Liver (tissue), 9 donors: ENCODE data around the gene RNH1. TPM values are rescaled to one million over a fixed set of nuclear protein-coding genes. Genes with fewer than 3 reads are reported as not detected.

Source experiments
- DNase-seq: peaks from one replicate; pipeline ENCODE4 v3.0.0-alpha.2; 2017; ENCODE audit warnings: low spot score
- H3K27ac ChIP-seq, 2 donors: one replicate each; pipeline ENCODE4 v1.7.0; 2013; ENCODE audit warnings: inconsistent platforms in 2 of 2, low read length in 2 of 2, control low read depth in 1 of 2, low read depth in 1 of 2, mild to moderate bottlenecking in 1 of 2
- H3K27me3 ChIP-seq, 4 donors: one replicate each; pipeline versions ENCODE4 v1.6.1 to v1.7.0; 2013; ENCODE audit warnings: low read length in 3 of 4, inconsistent platforms in 1 of 4, mild to moderate bottlenecking in 1 of 4, moderate library complexity in 1 of 4; ENCODE audit not compliant: control insufficient read depth in 4 of 4, insufficient read depth in 4 of 4
- H3K36me3 ChIP-seq, 4 donors: one replicate each; pipeline versions ENCODE4 v1.6.1 to v1.7.0; 2013; ENCODE audit warnings: low read length in 3 of 4, mild to moderate bottlenecking in 3 of 4, low read depth in 1 of 4, moderate library complexity in 1 of 4; ENCODE audit not compliant: control insufficient read depth in 4 of 4, insufficient read depth in 3 of 4
- H3K4me1 ChIP-seq, 4 donors: one replicate each; pipeline versions ENCODE4 v1.6.1 to v1.7.0; 2013; ENCODE audit warnings: low read length in 3 of 4, mild to moderate bottlenecking in 3 of 4, moderate library complexity in 1 of 4; ENCODE audit not compliant: control insufficient read depth in 4 of 4, insufficient read depth in 4 of 4
- H3K4me3 ChIP-seq, 3 donors: one replicate each; pipeline versions ENCODE4 v1.6.1 to v1.7.0; 2013; ENCODE audit warnings: low read length in 3 of 3, control low read depth in 1 of 3, low read depth in 1 of 3, mild to moderate bottlenecking in 1 of 3
- H3K9ac ChIP-seq, 2 donors: one replicate each; pipeline ENCODE4 v1.7.0; 2013; ENCODE audit warnings: low read length in 2 of 2, mild to moderate bottlenecking in 2 of 2, moderate library complexity in 2 of 2, control low read depth in 1 of 2, low read depth in 1 of 2
- H3K9me3 ChIP-seq, 4 donors: one replicate each; pipeline versions ENCODE4 v1.6.1 to v1.7.0; 2013; ENCODE audit warnings: low read length in 3 of 4; ENCODE audit not compliant: control insufficient read depth in 4 of 4
- ATF3 ChIP-seq: IDR thresholded peaks from 2 replicates; pipeline ENCODE4 v1.6.1; 2016; ENCODE audit warnings: antibody characterized with exemption
- EGR1 ChIP-seq, 2 donors: IDR thresholded peaks; 2 replicates each; pipeline ENCODE4 v1.6.1; 2016 to 2018; ENCODE audit warnings: antibody characterized with exemption in 2 of 2, low read depth in 2 of 2
- FOXA1 ChIP-seq: IDR thresholded peaks from 2 replicates; pipeline ENCODE4 v1.6.1; 2016; ENCODE audit warnings: antibody characterized with exemption
- FOXA2 ChIP-seq: IDR thresholded peaks from 2 replicates; pipeline ENCODE4 v1.6.1; 2016; ENCODE audit warnings: antibody characterized with exemption
- GABPA ChIP-seq, 2 donors: IDR thresholded peaks in 1 of 2; conservative IDR thresholded peaks in 1 of 2; 2 replicates each; pipeline ENCODE4 v1.6.1; 2016; ENCODE audit warnings: antibody characterized with exemption in 2 of 2, mild to moderate bottlenecking in 1 of 2, moderate library complexity in 1 of 2
- HNF4A ChIP-seq, 2 donors: conservative IDR thresholded peaks; 2 replicates each; pipeline ENCODE4 v1.6.1; 2016; ENCODE audit warnings: antibody characterized with exemption in 2 of 2, mild to moderate bottlenecking in 2 of 2
- HNF4G ChIP-seq: IDR thresholded peaks from 2 replicates; pipeline ENCODE4 v1.6.1; 2016; ENCODE audit warnings: antibody characterized with exemption
- JUND ChIP-seq, 2 donors: IDR thresholded peaks; 2 replicates each; pipeline ENCODE4 v1.6.1; 2016; ENCODE audit warnings: antibody characterized with exemption in 2 of 2
- MAX ChIP-seq: IDR thresholded peaks from 2 replicates; pipeline ENCODE4 v1.6.1; 2016; ENCODE audit warnings: antibody characterized with exemption
- NR2F2 ChIP-seq: IDR thresholded peaks from 2 replicates; pipeline ENCODE4 v1.6.1; 2016; ENCODE audit warnings: antibody characterized with exemption
- REST ChIP-seq: IDR thresholded peaks from 2 replicates; pipeline ENCODE4 v1.6.1; 2016; ENCODE audit warnings: antibody characterized with exemption, mild to moderate bottlenecking
- RXRA ChIP-seq, 2 donors: IDR thresholded peaks; 2 replicates each; pipeline ENCODE4 v1.6.1; 2017 to 2018; ENCODE audit warnings: antibody characterized with exemption in 2 of 2, mild to moderate bottlenecking in 1 of 2
- SP1 ChIP-seq: IDR thresholded peaks from 2 replicates; pipeline ENCODE4 v1.6.1; 2018; ENCODE audit warnings: antibody characterized with exemption, mild to moderate bottlenecking
- TAF1 ChIP-seq: conservative IDR thresholded peaks from 2 replicates; pipeline ENCODE4 v1.6.1; 2016; ENCODE audit warnings: antibody characterized with exemption, mild to moderate bottlenecking
- YY1 ChIP-seq: IDR thresholded peaks from 2 replicates; pipeline ENCODE4 v1.6.1; 2016; ENCODE audit warnings: antibody characterized with exemption, mild to moderate bottlenecking
- ZBTB33 ChIP-seq: IDR thresholded peaks from 2 replicates; pipeline ENCODE4 v1.6.1; 2016; ENCODE audit warnings: antibody characterized with exemption
- WGBS: extraction: QIAGEN DNeasy Blood & Tissue Kit; methylation state at CpG from one replicate; pipeline ENCODE4 v1.1.7; 2013; 5-methylcytosine and 5-hydroxymethylcytosine counted together
- polyA plus RNA-seq, 2 donors: library from polyadenylated mRNA; stranded (reverse) in 1 of 2; unstranded in 1 of 2; fragments of 200-250 nt in 1 of 2; fragments of >200 nt in 1 of 2; fragmentation: Nextera tagmentation in 1 of 2; extraction: Ambion mirVana in 1 of 2; gene quantifications; one replicate each; pipeline versions ENCODE4 v1.2.1 to v1.2.3, GENCODE V29; 2013 to 2015
- total RNA-seq, 2 donors: library from RNA; depleted of rRNA; stranded (reverse); fragments of >200 nt; gene quantifications; one replicate each; pipeline ENCODE4 v1.2.3, GENCODE V29; 2014
- donor health status: healthy.
- donor health status: healthy.
- donor health status: healthy.
- donor health status: healthy.
- donor health status: healthy.

Gene RNH1
- total and polyA plus RNA-seq, 4 donors = 68.5 to 99.1 (median 76.8) TPM

GRCh38 chr11:538431-539051, 31.5 kb upstream of the RNH1 start:
- no peak overlapping the region for H3K4me3 ChIP-seq
- no peak for DNase-seq
- TF ChIP-seq FOXA1 (no peak), SP1 (no peak), NR2F2 (no peak), JUND (IDR thresholded peaks at IDR 0.05) (no peak), GABPA (IDR thresholded peaks at IDR 0.05 in 1 of 2, conservative IDR thresholded peaks at IDR 0.05 in 1 of 2) (no peak), TAF1 (no peak), MAX (no peak), YY1 (no peak), FOXA2 (no peak), HNF4A (conservative IDR thresholded peaks at IDR 0.05) (no peak), RXRA (IDR thresholded peaks at IDR 0.05) (no peak), HNF4G (no peak), ATF3 (no peak), ZBTB33 (no peak)
- no peaks in the 10 kb centered on the region for H3K27me3 ChIP-seq
- H3K9me3 ChIP-seq = no peaks in the 10 kb centered on the region
- 92% methylated on average over 20 of the region's 20 CpGs for WGBS
- peaks cover 8 to 33% (median 26%) of the 10 kb centered on the region in 4 donors for H3K4me1 ChIP-seq
- no peak overlapping the region for H3K9ac ChIP-seq
- no peak overlapping the region for H3K27ac ChIP-seq
- no peaks in the 10 kb centered on the region for H3K36me3 ChIP-seq

- no peaks in the 10 kb centered on the region for H3K27me3 ChIP-seq
- TF ChIP-seq SP1 (no peak), TAF1 (no peak), ATF3 (no peak), EGR1 (IDR thresholded peaks at IDR 0.05; ENCODE audit: low read depth in 2 of 2) (no peak), MAX (no peak), RXRA (IDR thresholded peaks at IDR 0.05) (no peak), YY1 (no peak), REST (no peak), FOXA2 (no peak)
- no peak overlapping the region for H3K9ac ChIP-seq
- no peaks in the 10 kb centered on the region for H3K9me3 ChIP-seq
- peak overlapping the region in 1 of 3 donors; percentile 37 for H3K4me3 ChIP-seq
- H3K36me3 ChIP-seq = peaks cover 0 to 5% (median under 1%) of the 10 kb centered on the region in 4 donors
- H3K4me1 ChIP-seq = peaks cover 8 to 34% (median 26%) of the 10 kb centered on the region in 4 donors
- H3K27ac ChIP-seq = no peak overlapping the region
- WGBS = 44% methylated on average over 19 of the region's 19 CpGs
- DNase-seq = no peak
These were observed 30.8 kb upstream of the RNH1 start for GRCh38 chr11:537622-538430.
